GM19395 (cell line): ENCODE measurements around the gene ADAM12.

Experiments used
- ATAC-seq: cut with Tn5 transposase; IDR thresholded peaks from one replicate; pipeline ENCODE4 v1.9.1; 2021; ENCODE audit warnings: mild to moderate bottlenecking, moderate library complexity; ENCODE audit not compliant: unreplicated experiment

The ADAM12 gene

DNA sequence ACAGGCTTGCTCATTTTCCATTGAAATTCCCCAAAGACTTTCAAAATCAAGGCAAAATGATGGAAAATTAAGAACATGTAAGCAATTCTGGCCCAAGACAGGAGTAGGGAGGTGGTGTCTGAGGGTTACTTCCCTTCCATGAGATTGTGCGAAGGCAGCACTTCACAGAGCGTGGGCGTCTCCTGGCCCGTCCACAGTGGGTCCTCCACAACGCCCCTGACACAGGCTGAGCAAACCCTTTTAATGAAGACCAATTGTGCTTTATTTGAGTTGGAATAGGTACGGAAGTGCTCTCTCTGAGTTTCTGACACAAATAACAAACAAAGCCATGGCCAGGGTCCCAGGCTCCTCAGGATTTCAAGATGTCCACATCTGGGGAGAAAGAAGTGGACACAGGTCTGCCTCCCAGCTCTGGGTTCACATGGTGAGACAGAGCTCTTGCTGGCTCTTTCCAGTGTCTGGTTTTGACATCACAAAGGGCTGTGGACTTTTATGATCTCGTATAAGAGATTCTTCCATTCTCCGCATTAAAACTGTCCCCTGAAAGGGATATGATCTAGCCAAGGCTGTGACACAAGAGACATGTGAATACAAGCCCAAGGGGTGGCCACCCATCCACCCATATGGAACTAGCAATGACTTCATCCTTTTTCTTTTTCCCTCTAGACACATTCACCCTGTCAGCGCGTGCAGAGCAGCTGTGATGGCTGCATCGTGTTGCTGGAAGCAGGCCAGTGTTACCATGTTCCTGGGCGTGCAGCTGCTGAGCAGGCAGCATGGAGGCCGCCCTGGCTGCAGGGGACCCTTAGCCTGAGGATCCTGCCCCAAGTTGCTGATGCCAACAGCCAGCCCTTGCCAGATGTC is 145.6 kb downstream of the ADAM12 start:
- no peak for ATAC-seq

DNA sequence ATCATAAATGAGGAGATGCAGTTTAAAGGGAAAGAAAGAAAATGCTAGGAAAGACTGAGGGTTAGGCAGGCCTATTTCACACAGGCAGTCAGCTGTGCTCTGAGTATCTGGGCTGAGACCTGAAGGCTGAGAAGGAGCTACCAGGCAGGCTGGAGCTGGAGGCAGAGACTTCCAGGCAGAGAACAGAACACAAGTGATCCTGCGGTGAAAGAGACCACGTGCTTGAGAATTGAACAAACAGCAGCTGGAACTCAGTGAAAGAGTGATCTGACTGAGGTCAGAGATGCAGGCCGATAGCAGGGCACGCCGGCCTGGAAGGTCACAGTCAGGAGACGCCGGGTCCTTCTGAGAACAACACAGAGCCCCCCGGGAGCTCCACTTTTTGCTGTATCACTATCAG is 147.8 kb downstream of the ADAM12 start:
- ATAC-seq: no peak

DNA sequence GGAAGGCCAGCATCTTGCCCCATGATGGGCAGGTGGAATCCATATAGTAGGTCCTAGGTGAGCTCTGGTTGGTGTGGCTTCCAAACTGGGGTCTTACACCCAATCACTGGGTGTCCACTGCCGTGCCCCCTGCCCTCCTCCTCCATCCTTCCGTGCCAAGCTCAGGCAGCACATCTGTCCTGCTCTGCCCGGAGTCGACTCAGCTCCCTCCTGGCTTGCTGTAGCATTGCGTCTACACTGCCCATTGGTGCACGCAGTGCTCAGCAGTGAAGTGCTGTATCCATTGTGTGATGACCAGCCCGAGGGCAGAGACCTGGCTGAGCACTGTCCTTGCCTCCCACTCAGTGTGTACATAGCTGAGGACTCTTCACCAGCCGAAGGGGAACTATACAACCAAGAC is 148.4 kb downstream of the ADAM12 start:
- ATAC-seq: no peak

DNA sequence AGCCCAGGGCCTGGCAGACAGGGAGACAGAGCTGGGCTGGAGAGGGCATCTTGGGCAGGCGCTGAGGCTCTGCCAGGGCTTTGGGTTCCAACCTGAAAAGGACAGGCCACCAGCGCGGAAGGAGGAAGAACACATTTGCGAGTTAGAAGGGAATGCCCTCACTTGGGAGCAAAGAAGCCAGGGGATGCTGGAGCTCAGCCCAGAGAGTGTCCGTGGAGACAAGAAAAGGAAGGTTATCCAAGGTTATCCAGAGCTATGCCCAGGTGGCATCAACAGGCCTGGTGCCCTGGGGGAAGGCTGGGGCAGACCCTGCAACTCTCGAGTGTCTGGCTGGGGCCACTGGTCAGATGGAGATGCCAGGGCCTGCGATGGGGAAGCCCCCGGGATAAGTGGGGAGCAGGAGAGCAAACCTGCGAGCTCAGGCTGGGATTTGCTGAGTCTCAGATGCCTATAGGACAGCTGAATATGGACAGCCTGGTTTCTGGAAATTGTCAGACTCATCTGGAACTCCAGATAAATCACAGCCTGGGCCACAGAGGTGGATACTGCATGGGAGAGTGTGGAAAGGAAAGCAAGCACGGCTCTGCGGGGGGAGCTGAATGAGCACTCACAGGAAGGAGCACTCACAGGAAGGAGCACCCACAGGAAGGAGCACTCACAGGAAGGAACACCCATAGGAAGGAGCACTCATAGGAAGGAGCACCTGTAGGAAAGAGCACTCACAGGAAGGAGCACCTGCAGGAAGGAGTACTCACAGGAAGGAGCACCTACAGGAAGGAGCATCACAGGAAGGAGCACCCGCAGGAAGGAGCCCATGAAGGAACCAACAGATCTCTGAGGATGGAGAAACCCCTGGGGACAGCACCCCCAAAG is 152.1 kb downstream of the ADAM12 start:
- ATAC-seq: no peak

DNA sequence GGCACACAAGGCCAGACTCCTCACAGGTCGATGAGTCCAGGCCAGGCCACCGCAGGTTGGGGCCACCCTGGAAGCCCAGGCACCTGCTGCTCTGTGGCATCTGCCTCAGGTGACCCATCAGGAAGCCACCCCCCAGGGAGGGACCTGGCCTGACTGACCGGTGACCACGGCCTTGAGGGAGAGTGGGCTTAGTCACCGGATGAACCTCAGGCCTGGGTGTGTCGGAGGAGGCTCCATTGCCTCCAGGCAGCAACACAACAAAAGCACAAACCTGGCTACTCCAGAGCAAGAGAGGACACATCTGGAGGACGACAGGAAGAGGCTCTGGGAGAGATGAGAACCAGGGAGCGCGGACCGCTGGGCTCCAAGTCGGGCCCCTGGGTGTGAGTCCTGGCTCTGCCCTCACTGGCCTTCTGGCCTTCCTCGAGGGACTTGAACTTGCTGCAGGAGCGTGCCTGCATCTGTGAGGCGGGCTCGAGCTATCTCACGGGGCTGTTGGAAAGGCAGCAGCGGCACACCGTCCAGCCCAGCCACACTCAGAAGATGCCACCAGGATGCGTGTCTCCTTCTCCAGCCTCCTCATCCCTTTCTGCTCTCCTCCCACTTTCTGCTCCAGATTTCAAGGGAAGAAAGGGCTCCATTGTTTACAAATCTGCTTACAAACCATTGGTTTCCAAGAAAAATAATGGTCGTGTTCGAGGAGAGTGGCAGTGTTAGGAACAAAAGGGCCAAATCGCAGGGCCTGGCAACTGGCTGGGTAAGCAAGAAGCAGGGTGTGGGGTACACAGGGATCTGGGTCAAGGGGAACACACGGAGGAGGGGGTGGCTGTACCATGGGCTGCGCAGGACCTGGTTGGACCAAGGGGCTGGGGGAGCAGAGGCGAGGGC is 152.9 kb downstream of the ADAM12 start:
- ATAC-seq: no peak

DNA sequence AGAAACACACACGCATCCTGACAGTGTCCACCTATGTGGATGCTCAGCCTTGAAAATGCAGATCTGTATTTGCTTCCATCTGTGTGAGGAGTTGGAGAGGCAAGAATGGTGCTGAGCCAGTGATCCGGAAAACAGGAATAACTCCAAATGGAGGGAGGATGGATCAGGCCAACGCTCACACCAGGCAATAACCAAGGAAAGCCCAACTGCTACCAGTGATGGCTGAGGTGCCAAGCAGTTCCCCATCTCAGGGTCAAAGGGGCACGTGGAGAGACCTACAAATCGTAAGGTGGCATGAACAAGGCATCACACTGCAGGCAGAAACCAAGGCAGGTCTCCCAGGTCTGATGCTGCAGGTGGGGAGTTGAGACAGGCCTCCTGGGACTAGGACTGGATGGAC is 153.6 kb downstream of the ADAM12 start:
- no peak for ATAC-seq

DNA sequence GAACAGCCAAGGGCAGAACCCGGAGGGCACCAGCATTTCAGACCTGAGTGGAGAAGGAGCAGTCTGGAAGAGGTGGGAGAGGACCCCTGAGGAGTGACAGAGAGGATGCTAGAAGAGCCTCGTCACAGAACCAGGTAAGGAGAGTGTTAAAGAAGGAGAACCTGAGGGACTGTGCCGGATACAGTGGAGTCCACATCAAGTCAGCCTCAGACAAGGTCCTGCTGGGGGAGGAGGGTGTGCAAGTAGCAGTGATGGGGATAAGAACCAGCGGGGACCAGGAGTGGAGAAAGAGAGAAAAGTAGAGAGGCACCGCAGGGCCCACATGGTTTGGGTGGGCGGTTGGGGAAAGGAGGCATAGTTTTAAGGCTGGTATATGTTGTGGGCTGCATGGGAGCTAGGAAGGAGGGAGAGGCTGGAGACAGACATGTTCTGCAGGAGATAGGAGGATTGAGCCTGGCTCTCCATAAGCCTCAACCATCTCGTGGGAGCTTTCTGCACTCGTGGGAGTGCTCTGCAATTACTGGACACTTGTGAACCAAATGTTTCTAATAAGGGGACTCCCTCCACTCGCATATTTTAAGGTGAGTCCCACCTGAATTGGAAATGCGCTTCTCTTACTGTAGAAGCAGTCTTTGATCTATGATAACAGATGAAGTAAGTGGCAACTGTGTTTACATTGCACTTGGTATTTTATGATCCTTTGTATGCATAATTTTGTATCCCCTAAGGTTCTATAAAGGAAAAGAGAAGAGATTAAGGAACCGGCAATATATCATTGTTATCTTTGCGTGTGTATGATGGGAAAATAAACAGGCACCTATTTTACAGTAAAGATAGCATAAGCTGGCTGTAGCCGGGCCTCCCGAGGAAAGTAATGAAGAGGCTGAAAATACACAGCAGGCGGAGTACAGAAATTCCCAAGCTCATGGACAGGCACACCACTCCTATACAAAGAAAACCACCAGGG is 154.8 kb downstream of the ADAM12 start:
- no peak for ATAC-seq

DNA sequence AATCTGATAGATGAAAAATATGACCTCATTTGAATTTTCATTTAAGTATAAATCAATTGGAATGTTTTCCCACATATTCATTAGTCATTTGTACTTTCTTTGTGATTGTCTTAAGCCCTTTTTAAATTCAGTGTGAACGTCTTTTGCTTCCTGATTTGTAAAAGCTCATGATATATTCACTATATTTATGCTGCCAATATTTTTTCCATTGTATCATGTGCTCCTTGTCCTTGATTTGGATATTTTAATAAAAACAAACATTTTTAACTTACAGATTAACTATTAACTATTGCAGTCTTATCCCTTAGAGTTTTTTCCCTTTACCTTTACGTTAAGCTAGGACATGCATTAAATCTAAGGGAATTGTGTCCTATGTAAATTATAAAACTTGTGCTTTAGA is 157.7 kb downstream of the ADAM12 start:
- ATAC-seq: no peak

DNA sequence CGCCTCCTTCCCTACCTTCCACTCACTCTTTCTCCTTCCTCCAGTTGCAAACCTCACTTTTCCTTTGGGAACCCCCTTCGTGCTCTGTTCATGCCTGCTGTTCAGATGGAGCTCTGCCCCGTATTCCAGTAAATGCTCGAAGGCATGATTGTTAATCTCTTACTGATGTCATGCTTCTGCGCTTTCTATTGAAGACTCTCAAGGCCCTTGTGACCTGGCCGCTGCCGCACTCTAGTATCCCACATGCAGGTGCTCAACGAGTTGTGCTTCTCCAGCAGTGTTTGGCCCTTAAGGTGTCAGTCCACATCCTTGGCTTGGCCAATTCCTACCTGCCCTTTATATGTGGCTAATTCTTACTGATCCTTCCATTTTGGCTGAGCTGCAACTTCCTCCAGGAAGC is 158.6 kb downstream of the ADAM12 start:
- ATAC-seq: no peak

DNA sequence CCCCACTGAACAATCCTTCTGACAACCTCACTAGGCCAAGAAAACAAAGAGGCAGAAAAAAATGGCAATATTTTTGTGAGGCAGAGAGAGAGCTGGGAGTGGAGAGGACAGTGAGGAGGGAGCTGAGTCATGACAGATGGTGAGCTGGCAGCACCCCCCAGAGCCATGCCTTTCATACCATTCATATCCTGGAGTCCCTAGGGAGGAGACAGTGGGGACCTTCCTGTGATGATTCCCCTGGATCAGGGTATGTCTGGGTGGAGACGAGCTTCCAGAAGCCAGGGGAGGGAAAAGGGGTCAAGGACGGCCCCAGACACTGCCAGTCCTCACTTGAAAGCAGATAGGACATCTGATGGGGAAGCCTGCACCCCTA is 160.5 kb downstream of the ADAM12 start:
- ATAC-seq: no peak

DNA sequence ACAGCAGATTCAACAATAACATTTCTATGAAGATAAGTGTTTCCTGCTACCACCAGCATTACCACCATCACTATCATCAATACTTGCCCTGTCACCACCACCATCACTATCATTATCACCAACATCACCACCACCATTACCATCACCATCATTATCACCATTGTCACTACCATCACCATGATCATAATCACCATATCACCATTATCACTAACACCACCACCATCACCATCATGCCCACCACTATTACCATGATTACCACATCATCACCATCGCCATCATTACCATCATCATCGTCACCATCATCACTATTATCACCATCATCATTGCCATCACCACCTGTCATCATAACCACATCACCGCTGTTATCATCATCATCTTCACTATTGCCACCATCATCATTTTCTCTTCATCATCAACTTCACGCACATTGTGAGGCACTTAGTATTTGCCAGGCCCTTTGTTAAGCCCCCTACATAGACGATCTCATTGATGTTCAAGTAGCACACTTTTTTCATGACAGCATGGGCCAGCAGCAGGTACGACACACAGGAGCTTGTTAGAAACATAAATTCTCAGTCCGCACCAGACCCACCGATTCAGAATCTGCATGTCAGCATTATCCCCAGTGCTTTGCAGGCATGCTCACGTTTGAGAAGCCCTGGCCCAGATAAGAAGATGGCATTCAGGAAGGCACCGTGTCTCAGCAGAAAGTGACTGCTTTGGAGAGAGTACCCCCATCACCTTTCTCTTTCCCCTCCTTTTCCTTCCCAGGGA is 161.1 kb downstream of the ADAM12 start:
- ATAC-seq: no peak

DNA sequence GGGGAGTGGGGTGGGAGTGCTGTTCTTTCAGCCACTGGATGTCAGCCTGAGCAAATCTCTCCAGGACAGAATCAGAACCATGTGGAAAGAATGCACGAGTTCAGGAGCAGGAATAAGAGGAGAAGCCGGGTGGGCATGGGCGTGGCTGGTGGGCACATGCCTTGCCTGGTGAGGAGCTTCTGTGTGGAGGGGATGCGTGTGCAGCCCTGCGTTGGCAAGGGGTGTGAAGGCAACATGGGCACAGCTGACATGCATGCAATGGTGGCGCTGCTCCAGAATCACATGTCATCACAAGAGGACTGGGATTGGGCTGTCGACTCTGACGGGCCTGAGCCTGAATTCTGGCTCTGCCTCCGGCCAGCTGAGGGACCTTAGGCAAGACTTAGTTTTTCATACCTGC is 162.1 kb downstream of the ADAM12 start:
- no peak for ATAC-seq

DNA sequence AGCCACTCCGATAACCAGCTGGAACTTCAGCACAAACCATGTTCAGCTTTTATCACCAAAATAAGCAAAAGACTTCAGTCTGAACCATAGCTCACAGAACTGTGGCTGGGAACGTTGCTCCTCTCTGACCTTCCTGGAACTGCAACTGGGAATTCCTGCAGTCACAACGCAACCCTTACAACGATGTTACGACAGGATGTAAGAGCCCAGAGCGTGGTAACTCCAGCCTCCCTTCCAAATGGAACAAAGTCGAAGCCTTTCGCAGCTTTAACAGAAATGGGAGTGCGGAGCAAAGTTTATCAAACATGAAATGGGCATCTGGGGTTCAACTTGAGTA is 162.6 kb downstream of the ADAM12 start:
- no peak for ATAC-seq

DNA sequence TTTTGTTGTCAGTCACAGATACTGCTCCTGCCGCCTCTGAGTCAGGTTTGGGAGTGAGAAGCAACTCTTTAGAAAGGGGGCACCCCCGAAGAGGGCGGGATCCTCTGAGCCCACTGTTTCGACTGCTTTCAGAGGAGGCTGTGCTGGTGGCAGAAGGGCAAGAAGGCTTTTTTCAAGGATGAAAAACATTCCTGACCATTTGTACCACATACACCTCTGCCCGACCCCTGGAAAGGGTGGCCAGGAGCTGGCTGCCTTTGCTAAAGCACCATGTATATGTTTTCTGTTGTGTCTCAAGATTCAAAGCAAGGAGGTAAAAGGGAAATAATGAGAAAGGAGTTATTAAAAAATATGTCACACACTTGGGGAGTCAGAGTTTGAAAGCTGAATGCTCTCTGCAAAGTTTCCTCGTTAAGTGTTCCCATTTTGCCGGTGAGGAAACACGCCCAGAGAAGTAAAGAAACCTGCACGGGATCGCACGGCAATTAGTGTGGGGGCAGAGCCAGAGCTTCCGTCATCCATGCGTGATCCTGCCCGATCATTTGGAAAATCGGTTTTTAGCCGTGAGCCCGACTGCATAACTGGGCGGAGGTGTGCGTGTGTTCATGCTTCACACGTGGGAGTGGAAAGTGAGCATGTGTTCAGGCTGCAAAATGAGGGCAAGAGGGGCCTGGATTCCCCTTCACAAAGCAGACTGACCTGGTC is 163.2 kb downstream of the ADAM12 start:
- no peak for ATAC-seq

DNA sequence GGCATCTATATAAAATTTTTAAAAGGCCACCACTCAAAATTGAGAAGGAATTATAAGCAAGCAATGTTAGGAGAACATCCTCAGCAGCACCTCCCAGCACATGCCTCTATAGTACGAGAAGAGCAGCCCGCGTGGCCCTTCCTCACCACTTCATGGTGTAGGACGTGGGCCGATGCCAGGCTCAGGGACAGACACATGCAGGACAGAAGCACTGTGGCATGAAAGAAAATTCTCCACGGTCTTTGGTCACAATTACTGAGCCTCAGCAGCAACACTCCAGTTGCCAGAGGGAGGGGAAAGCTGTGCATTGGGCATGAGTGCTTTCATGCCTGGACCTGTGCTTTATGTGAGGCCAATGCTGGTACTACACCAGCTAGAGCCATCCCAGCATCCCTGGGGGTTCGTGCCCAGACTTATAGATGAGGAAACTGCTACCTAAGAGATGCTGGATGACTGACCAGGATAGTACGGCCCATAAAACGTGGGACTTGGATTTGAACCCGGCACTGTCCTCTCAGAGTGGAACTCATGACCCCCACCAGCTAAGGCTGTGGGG is 164.7 kb downstream of the ADAM12 start:
- no peak for ATAC-seq

DNA sequence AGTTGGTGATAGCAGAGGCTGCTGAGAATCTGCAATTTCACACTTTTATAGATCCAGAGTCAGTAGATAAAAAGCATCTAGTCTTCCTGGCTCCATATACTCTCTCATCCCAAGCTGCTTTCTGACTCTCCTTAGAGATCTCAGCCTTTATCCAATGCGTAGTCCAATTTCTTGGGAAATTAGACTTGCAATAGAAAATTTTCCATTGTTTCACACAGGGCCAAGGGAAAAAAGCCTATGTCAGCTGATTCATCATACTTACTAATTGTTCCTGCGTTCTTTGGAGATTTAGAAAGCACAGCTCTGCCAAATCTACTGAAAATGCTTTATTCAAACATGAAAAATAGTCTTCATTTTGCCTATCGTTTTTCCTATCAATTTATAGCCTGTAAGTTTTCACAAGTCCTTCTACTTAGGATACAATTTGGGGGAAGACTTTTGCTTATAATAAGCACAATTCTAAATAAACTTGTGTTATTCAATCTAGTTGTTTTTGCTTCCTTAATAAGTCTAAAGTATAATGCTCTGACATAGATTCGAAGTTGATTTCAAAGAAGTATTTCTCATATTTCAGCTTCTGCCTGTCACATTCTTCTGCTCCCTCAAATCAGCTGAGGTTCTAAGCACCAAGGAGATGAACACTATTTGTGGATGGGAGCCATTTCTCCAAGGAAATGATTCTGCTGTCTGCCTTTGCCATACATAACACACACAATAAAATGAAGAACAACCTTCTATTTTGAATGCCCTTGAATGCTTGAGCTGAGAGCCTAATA is 165.4 kb downstream of the ADAM12 start:
- no peak for ATAC-seq

DNA sequence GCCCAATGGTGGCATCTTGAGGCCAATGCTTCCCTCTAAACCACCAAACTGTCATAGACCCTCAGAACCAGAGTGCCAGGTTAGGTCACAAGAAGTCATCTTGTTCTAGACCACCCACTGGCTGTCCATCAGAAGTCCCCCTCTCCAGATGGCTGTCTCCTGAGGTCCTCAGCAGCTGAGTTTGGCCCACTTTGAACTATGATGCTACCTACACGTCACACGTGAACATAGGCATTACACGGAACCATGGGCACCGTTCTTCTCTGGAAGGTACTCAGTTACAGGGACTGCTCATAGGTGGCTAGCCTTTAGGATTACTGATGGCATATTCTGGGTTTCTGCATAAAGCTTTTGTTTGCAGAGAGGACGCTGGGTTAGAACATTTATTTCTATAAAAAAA is 166.4 kb downstream of the ADAM12 start:
- ATAC-seq: no peak
